Left renal pelvis (tissue), 4 donors: ENCODE results near the gene FAM89B. TPM values are rescaled to one million over a fixed set of nuclear protein-coding genes. Genes with fewer than 3 reads are reported as not detected.
A peak's percentile ranks its signal among the peaks of the same experiment; 100 is the strongest.
"Not testable (repeated sequence)": the region's sequence is repeated elsewhere in the genome, so short reads cannot be mapped to it uniquely, and the experiment has no call there.

Source experiments
- DNase-seq, 4 donors: peaks; one replicate each; pipeline ENCODE4 v3.0.0-alpha.2; 2013; ENCODE audit warnings: low read depth in 4 of 4, low spot score in 3 of 4
- polyA plus RNA-seq, 4 donors: library from polyadenylated mRNA; unstranded; fragments of 120-200 nt; gene quantifications; one replicate each; pipeline ENCODE4 v1.2.1, GENCODE V29; 2013; ENCODE audit not compliant: insufficient read length in 4 of 4

Gene FAM89B
- 10 to 100 TPM; 19.7 to 41.1 (median 28.6) TPM for polyA plus RNA-seq

DNA sequence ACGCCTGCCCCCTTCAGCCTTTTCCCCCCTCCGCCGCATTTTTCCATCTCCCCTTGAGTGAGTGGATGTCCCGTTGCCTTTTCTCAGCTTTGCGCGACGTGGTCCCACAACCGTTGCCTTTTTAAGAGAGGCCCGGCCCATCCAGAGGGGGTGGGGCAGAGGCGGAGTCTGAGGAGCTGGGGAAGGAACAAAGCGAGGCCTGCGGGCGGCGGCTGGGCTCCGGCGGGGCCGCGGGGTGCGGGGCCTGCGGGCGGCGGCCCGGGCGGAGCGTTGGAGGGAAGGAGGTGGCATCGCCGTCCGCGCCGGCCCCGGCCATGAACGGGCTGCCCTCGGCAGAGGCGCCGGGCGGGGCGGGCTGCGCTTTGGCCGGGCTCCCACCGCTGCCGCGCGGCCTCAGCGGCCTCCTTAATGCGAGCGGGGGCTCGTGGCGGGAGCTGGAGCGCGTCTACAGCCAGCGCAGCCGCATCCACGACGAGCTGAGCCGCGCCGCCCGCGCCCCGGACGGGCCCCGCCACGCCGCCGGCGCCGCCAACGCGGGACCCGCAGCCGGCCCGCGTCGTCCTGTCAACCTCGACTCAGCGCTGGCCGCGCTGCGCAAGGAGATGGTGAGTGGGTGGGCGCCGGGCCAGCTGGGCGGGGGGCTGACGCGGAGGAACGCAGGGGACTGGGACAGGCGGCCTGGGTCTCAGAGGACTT, at the start of gene FAM89B:
Gene FAM89B, plus strand, starts transcription at position 183 of the 696 bp plus-strand sequence. Its CDS starts 132 bp downstream, at position 315.
- peak in 3 of 4 donors; percentile 70 to 87 (median 77) for DNase-seq

DNA sequence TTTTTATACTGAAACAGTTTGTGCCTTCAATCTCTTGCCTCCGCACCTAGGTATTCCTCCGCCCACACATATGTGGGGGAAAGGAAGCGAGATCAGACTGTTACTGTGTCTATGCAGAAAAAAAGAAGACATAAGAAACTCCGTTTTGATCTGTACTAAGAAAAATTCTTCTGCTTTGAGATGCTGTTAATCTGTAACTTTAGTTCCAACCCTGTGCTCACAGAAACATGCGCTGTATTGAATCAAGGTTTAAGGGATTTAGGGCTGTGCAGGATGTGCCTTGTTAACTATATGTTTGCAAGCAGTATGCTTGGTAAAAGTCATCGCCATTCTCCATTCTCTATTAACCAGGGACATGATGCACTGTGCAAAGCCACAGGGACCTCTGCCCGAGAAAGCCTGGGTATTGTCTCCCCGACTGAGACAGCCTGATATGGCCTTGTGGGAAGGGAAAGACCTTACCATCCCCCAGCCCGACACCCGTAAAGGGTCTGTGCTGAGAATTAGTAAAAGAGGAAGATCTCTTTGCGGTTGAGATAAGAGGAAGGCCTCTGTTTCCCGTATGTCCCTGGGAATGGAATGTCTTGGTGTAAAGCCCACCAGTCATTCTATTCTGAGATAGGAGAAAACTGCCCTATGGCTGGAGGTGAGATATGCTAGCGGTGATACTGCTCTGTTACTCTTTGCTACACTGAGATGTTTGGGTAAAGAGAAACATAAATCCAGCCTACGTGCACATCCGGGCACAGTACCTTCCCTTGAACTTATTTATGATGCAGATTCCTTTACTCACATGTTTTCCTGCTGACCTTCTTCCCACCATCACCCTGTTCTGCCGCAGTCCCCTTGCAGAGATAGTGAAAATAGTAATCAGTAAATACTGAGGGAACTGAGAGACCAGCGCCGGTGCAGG, 49.4 kb upstream of the FAM89B start:
- DNase-seq = not testable (repeated sequence)

DNA sequence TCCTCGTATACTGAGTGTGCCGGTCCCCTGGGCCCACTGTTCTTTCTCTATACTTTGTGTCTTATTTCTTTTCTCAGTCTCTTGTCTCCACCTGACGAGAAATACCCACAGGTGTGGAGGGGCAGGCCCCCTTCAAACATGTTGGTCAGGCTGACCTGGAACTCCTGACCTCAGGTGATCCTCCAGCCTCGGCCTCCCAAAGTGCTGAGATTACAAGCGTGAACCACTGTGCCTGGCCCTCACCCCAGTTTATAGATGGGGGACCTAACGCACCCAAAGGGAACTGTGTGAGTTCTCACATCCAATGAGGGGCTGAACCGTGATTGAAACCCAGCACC, 48.7 kb upstream of the FAM89B start:
- DNase-seq = not testable (repeated sequence)

GRCh38 chr11:65524014-65524740, 48.2 kb upstream of the FAM89B start:
- no peak for DNase-seq

- no peak for DNase-seq
Observed at GRCh38 chr11:65524741-65525545, 47.4 kb upstream of the FAM89B start, which contains the start of gene SCYL1. TSS of gene SCYL1 (plus strand) at chr11:65525083. CDS start at chr11:65525154, 71 bp downstream.

DNA sequence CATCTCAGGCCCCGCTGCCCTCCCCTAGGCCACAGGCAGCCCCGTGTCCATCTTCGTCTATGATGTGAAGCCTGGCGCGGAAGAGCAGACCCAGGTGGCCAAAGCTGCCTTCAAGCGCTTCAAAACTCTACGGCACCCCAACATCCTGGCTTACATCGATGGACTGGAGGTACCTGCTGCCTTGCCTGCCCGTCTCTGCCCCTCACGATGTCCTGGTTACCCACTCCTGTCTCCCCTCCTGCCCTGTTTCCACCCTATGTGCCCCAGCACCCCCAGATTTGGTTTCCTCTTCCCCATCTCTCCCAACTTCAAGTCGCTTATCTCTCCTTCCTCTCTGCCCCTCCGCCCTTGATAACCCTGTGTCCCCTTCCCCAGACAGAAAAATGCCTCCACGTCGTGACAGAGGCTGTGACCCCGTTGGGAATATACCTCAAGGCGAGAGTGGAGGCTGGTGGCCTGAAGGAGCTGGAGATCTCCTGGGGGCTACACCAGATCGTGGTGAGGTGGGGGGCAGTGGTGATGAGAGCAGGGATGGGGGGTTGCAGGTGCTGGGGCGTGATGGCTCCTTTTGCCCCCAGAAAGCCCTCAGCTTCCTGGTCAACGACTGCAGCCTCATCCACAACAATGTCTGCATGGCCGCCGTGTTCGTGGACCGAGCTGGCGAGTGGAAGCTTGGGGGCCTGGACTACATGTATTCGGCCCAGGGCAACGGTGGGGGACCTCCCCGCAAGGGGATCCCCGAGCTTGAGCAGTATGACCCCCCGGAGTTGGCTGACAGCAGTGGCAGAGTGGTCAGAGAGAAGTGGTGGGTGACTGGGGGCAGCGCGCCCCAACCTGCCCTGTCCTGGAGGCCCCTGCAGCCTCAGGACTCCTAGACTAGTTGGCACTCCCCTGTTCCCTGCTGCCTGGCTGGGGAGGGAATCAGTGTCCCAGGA, 46.5 kb upstream of the FAM89B start:
- no peak for DNase-seq

DNA sequence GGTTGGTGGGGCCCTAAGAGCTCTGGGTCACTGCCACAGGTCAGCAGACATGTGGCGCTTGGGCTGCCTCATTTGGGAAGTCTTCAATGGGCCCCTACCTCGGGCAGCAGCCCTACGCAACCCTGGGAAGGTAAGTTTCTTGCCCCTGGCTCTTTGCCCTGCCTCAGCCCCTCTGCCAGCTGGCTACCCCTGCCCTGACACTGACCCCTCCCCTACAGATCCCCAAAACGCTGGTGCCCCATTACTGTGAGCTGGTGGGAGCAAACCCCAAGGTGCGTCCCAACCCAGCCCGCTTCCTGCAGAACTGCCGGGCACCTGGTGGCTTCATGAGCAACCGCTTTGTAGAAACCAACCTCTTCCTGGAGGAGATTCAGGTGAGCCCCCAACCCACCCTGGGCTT, 45.6 kb upstream of the FAM89B start:
- no peak for DNase-seq

DNA sequence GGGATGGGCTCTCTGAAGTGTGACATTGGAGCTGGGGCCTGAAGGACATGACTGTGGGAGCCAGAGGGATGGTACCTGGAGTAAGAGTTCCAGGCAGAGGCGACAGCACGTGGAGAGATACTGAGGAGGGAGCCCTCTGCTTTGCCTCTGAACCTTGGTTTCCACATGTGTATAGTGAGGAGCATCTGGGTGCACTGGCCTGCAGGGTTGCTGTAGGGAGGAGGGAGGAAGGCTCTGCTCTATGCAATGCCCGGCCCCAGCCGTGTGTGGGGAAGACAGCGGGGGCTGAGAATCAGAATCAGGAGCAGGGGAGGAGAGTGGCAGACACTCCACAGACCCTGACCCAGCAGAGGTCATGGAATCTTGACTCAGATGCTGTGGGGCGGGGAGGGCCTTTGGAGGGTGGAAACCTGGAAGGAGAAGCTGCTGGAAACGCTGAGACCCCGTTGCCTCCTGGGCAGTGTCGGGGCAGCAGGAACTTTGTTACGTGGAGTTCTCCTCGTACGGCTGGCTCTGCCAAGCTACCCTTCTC, 43.5 kb upstream of the FAM89B start:
- DNase-seq = no peak

DNA sequence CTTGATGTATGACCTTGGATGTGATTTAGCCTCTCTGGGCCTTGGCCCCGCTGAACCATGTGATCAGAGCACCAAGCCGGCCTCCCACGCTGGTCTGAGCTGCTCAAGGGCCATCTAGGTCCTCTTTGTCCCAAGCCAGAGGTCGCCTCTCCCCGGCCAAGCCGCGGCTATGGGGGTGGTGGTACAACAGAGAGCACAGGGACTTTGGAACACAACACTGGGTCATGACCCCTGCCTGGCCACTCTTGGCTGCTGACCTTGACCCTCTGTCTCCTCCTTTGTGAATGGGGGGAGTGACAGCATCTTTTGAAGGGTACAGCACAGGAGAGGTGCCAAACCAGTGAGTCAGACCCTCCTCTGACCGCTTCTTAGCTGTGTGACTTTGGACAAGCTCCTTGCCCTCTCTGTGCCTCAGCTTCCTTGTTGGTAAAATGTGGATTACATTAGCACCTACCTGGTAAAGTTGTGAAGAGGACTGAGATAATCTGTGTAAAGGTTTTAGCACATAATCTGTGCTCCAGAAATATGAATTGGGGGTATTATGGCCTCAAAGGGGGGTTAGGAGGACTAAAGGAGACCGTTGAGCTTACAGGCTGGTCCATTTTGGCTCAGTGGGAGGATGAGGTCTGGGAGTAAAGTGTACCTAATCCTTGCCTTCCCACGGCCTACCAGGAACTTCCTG, 42.7 kb upstream of the FAM89B start:
- no peak for DNase-seq

DNA sequence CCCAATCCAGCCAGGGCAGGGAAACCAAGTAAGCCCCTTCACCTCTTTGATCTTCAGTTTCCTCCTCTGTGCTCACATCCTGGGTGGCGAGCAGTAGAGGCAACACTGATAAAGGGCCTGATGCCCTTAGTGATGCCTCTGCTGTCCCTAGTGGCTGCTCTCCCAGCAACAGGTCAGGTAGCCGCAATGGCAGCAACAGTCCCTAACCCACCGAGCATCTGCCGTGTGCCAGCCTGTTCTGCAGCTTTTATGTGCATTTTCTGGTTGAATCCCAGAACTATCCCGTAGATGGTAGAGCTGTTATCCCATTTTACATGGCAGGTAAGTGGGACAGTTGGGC, 42.2 kb upstream of the FAM89B start:
- no peak for DNase-seq

DNA sequence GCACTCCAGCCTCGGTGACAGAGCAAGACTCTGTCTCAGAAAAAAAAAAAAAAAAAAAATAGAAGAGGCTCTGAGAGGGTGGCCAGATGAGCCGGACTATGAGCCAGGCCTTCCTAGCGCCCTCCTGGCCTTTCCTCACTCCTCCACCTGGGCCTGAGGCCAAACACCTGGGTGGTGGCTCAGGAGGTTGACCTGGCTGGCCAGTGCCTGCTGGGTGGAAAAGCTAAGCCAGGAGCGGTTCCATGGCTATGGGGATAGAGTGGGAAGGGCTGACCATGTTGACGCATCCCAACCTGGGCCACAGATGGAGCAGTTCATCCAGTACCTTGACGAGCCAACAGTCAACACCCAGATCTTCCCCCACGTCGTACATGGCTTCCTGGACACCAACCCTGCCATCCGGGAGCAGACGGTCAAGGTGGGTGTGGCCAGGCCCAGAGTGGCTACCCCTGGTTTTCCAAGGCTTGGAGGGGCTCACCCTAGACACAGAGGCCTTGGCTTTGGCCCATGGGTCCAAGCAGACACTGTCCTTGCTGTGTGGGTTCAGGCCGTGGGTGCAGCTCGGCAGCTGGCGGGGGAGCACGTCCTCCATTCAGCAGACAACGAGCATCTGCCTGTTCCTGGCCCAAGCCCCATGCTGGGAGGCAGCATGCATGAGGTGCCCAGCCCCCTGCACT, 39.8 kb upstream of the FAM89B start:
- DNase-seq = no peak

DNA sequence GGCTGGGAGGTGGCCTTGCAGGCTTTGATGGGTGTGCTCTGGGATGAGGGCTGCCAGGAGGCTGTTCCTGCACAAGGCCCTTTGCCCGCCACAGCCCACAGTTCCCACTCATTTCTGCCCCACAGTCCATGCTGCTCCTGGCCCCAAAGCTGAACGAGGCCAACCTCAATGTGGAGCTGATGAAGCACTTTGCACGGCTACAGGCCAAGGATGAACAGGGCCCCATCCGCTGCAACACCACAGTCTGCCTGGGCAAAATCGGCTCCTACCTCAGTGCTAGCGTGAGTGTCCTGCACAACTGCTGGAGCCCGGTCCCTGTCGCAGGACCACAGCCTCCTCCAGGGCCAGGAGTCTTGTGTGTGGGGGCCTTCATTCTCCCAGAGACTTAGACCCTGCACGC, 37.2 kb upstream of the FAM89B start:
- DNase-seq = no peak

GRCh38 chr11:65536412-65537295, 35.7 kb upstream of the FAM89B start:
- DNase-seq = no peak

- DNase-seq = no peak
Observed at GRCh38 chr11:65537296-65537597, 35.1 kb upstream of the FAM89B start.

GRCh38 chr11:65537620-65538231, 34.6 kb upstream of the FAM89B start:
- DNase-seq = no peak

GRCh38 chr11:65538232-65538914, 34.0 kb upstream of the FAM89B start:
- DNase-seq = no peak
